ENCODE results near the gene PRR23E. TPM values are rescaled to one million over a fixed set of nuclear protein-coding genes. Genes with fewer than 3 reads are reported as not detected.

Gene PRR23E
- polyA plus RNA-seq, 4 donors: 0.42 TPM; not detected in 3

DNA sequence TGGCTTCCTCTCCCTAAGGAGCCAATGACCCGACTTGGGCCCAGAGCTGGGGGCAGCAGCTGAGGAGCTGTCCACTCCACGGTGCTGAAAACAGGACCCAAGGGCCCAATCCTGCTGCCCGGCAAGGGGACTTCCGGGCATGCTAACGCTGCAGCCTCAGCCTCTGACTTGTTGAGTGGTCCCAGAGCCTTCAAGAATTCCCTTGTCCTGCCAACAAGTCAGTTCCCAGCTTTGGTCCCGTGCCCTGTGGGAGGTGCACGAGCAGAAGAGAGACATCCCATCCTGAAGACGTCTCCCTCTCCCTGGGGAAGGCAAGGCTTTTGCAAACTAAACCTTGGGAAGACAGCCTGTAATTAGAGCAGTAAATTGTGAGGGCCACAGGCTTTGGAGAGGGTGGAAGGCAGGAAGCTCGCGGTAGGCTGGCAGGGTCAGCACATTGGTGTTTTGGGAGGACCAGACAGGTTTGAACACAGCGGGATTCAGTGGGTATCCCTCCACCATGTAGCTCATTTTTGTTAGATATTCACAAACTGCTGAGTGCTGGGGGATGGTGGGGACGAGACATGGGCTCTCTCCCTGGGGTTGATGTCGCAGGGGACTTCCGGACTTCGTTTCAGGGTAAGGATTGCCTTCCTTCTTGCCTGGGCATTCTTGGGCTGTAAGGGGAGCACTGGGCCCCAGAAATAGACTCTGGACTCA, 29.8 kb upstream of the PRR23E start:
- DNase-seq (ENCODE audit: low read depth in 4 of 4, low spot score in 3 of 4): no peak

GRCh38 chr3:127164615-127165014, 28.3 kb upstream of the PRR23E start:
- no peak for DNase-seq (ENCODE audit: low read depth in 4 of 4, low spot score in 3 of 4)

GRCh38 chr3:127165036-127165435, 27.9 kb upstream of the PRR23E start:
- no peak for DNase-seq (ENCODE audit: low read depth in 4 of 4, low spot score in 3 of 4)

DNA sequence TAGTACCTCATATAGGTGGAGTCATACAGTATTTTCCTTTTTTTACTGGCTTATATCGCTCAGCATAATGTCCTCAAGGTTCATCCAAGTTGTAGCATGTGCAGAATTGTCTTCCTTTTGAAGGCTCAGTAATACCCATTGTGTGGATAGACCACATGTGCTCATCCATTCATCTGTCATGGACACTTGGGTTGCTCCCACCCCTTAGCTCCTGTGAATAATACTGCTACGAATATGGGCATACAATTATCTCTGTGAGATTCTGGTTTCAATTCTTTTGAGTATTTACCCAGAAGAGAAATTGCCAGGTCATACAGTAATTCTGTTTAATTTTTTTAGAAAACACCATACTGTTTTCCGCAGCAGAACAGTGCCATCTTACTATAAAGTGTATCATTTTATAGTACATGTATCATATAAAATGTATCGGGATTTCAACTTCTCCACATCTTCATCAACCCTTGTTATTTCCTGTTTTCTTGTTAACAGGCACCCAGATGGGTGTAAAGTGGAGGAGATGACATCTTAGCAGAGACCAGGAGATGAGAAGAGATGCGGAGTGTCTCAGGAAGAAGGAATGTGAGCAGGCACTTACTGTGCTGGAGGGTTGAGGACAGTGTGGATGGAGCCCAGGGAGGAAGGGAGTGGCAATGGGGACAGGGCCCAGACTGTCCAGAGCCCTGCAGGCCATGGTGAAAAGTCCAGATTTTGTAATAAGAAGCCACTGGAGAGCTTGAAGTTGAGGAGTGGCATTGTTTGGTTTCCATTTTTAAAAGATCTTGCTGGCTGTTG, 27.0 kb upstream of the PRR23E start:
- DNase-seq (ENCODE audit: low read depth in 4 of 4, low spot score in 3 of 4): no peak

GRCh38 chr3:127166501-127167065, 26.3 kb upstream of the PRR23E start:
- no peak for DNase-seq (ENCODE audit: low read depth in 4 of 4, low spot score in 3 of 4)

GRCh38 chr3:127167315-127168043, 25.5 kb upstream of the PRR23E start:
- no peak for DNase-seq (ENCODE audit: low read depth in 4 of 4, low spot score in 3 of 4)

- DNase-seq (ENCODE audit: low read depth in 4 of 4, low spot score in 3 of 4): no peak
Observed at GRCh38 chr3:127168271-127168670, 24.7 kb upstream of the PRR23E start.

DNA sequence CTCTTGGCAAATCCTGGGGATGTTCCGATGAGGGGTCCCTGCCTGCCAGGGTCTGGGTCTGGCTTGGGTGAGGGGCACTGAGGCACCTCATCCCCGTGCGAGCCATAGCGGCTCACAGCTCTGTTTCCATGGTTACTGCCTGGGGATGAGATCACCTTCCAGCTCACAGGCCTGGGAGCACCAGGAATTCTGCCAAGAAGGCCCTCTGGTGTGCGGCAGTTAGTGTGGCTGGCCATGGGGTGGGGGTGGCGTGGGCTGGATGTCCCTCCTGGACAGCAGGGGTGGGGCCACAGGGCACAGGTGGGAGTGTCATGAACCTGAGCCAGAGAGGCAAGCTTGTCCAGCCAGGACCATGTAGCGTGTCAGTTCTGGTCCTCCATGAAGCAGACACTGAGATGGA, 22.1 kb upstream of the PRR23E start:
- DNase-seq (ENCODE audit: low read depth in 4 of 4, low spot score in 3 of 4): no peak

DNA sequence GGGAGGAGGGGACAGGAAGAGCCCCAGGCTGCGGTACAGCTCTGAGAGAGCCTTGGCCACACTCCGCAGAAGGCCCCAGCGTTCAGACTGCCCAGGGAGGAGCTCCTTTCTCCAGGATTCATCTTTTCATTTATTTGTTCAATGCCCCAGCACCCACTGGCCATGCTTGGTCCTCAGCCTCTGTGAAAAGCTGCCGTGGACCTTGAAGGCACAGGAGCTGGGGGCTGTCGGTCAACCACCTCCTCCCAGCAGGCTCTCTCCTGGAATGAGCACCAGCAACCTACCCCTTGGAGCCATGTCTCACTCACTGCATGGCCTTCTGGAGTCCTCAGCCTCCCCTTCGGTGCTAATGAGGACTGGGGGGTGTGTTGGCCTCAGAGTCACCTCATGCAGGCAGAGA, 21.6 kb upstream of the PRR23E start:
- DNase-seq (ENCODE audit: low read depth in 4 of 4, low spot score in 3 of 4): no peak

GRCh38 chr3:127171721-127172120, 21.2 kb upstream of the PRR23E start:
- no peak for DNase-seq (ENCODE audit: low read depth in 4 of 4, low spot score in 3 of 4)

GRCh38 chr3:127172211-127172610, 20.7 kb upstream of the PRR23E start:
- DNase-seq (ENCODE audit: low read depth in 4 of 4, low spot score in 3 of 4): no peak

- DNase-seq (ENCODE audit: low read depth in 4 of 4, low spot score in 3 of 4): peak in 2 of 4 donors; percentile 41 to 60
Observed at GRCh38 chr3:127172781-127173515, 20.0 kb upstream of the PRR23E start.

GRCh38 chr3:127173516-127174166, 19.3 kb upstream of the PRR23E start:
- DNase-seq (ENCODE audit: low read depth in 4 of 4, low spot score in 3 of 4): no peak

- DNase-seq (ENCODE audit: low read depth in 4 of 4, low spot score in 3 of 4): no peak
Observed at GRCh38 chr3:127174284-127174683, 18.6 kb upstream of the PRR23E start.

GRCh38 chr3:127174715-127175140, 18.2 kb upstream of the PRR23E start:
- no peak for DNase-seq (ENCODE audit: low read depth in 4 of 4, low spot score in 3 of 4)

GRCh38 chr3:127175272-127175671, 17.7 kb upstream of the PRR23E start:
- DNase-seq (ENCODE audit: low read depth in 4 of 4, low spot score in 3 of 4): no peak

GRCh38 chr3:127177226-127177625, 15.7 kb upstream of the PRR23E start:
- DNase-seq (ENCODE audit: low read depth in 4 of 4, low spot score in 3 of 4): no peak

DNA sequence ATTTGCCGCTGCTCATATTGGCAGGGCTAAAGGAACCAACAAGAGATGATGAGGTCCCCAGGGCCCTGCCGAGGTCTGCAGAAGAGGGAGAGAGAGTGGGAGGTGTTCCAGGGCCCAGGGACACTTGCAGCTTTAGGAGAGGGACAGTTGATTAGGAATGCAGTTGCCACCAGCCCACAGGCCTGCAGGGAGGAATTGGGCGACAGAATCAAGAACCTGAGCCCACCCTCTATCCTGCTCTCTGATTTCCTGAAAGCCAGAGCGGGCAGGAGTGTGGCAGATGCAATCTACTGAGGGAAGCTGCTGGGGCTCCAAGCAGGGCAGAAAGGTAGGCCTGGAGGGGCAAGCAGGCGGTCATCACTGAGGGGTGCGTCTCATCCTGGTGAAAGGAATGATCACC, 12.1 kb upstream of the PRR23E start:
- no peak for DNase-seq (ENCODE audit: low read depth in 4 of 4, low spot score in 3 of 4)

- DNase-seq (ENCODE audit: low read depth in 4 of 4, low spot score in 3 of 4): no peak
Observed at GRCh38 chr3:127182431-127182830, 10.5 kb upstream of the PRR23E start.
